Vagina (tissue), 2 donors: ENCODE data around the gene RERG. TPM values are rescaled to one million over a fixed set of nuclear protein-coding genes. Genes with fewer than 3 reads are reported as not detected.
"Not testable (repeated sequence)": the region's sequence is repeated elsewhere in the genome, so short reads cannot be mapped to it uniquely, and the experiment has no call there.

ENCODE experiments used
- DNase-seq, 2 donors: peaks; one replicate each; pipeline ENCODE4 v3.0.0-alpha.2; 2017; ENCODE audit errors: extremely low spot score in 2 of 2
- H3K27ac ChIP-seq: fragments of 200-600 bp; sonication (generic); one replicate; pipeline ENCODE4 v1.5.1; 2019
- H3K27me3 ChIP-seq: fragments of 200-600 bp; sonication (generic); one replicate; pipeline ENCODE4 v1.5.1; 2019
- H3K36me3 ChIP-seq, 2 donors: fragments of 200-600 bp; sonication (generic); one replicate each; pipeline ENCODE4 v1.5.1; 2017 to 2019
- H3K4me1 ChIP-seq: fragments of 200-600 bp; sonication (generic); one replicate; pipeline ENCODE4 v1.5.1; 2019
- H3K4me3 ChIP-seq, 2 donors: fragments of 200-600 bp; sonication (generic); 1 replicate in 1 of 2; 2 replicates in 1 of 2; pipeline ENCODE4 v1.5.1; 2016 to 2019
- H3K9me3 ChIP-seq: fragments of 200-600 bp; sonication (generic); one replicate; pipeline ENCODE4 v1.5.1; 2019
- CTCF ChIP-seq, 3 experiments: fragments of 450-650 bp in 2 of 3; fragments of 200-600 bp in 1 of 3; sonication (generic) in 1 of 3; IDR thresholded peaks; one replicate each; pipeline ENCODE4 v1.5.1; 2017 to 2019; ENCODE audit warnings: antibody characterized with exemption in 3 of 3, mild to moderate bottlenecking in 2 of 3, moderate library complexity in 2 of 3
- POLR2A ChIP-seq, 2 donors: fragments of 450-650 bp; IDR thresholded peaks; one replicate each; pipeline ENCODE4 v1.6.1; 2017; ENCODE audit warnings: antibody characterized with exemption in 2 of 2, mild to moderate bottlenecking in 2 of 2, moderate library complexity in 2 of 2
- POLR2AphosphoS5 ChIP-seq, 2 donors: sonication (generic); formaldehyde crosslinking; IDR thresholded peaks; one replicate each; pipeline ENCODE4 v1.9.0; 2017; ENCODE audit warnings: antibody characterized with exemption in 2 of 2, mild to moderate bottlenecking in 2 of 2, low read depth in 1 of 2; ENCODE audit not compliant: insufficient read depth in 1 of 2
- intact Hi-C: fragments of 100-400 bp; cut with DNase I; formaldehyde crosslinking; loops from one replicate; pipeline ENCODE4 v1.15.1; 2023
- total RNA-seq: library from RNA; depleted of rRNA; stranded (reverse); fragments of >200 nt; gene quantifications from one replicate; pipeline ENCODE4 v1.2.3, GENCODE V29; 2016

Gene RERG
- total RNA-seq, 1 donor from 2014 or later, result 31.9 TPM

GRCh38 chr12:15114501-15114900, 106.7 kb downstream of the RERG start:
- intact Hi-C loops, result no loop called here
- Histone ChIP-seq H3K36me3 (no peaks in the 10 kb centered on the region), H3K4me3 (no peak overlapping the region), H3K27ac (no peak overlapping the region), H3K9me3 (no peaks in the 10 kb centered on the region), H3K4me1 (no peaks in the 10 kb centered on the region), H3K27me3 (no peaks in the 10 kb centered on the region)
- no peak for DNase-seq
- TF ChIP-seq CTCF (IDR thresholded peaks at IDR 0.05), result no peak
- TF ChIP-seq POLR2A (IDR thresholded peaks at IDR 0.05), result no peak
- no peak for TF ChIP-seq POLR2AphosphoS5 (IDR thresholded peaks at IDR 0.05; ENCODE audit: insufficient read depth in 1 of 2, low read depth in 1 of 2)

- Histone ChIP-seq H3K4me1 (no peaks in the 10 kb centered on the region), H3K9me3 (no peaks in the 10 kb centered on the region), H3K36me3 (no peaks in the 10 kb centered on the region), H3K4me3 (no peak overlapping the region), H3K27me3 (no peaks in the 10 kb centered on the region), H3K27ac (no peak overlapping the region)
- TF ChIP-seq CTCF (IDR thresholded peaks at IDR 0.05) (no peak), POLR2A (IDR thresholded peaks at IDR 0.05) (no peak), POLR2AphosphoS5 (IDR thresholded peaks at IDR 0.05; ENCODE audit: insufficient read depth in 1 of 2, low read depth in 1 of 2) (no peak)
- no peak for DNase-seq
- intact Hi-C loops, result no loop called here
These were observed 128.4 kb downstream of the RERG start for GRCh38 chr12:15092826-15093225.

- no peak for DNase-seq
- Histone ChIP-seq H3K4me3 (no peak overlapping the region), H3K4me1 (no peaks in the 10 kb centered on the region), H3K27me3 (no peaks in the 10 kb centered on the region), H3K36me3 (no peaks in the 10 kb centered on the region), H3K9me3 (no peaks in the 10 kb centered on the region), H3K27ac (no peak overlapping the region)
- intact Hi-C loops, result no loop called here
- no peak for TF ChIP-seq POLR2A (IDR thresholded peaks at IDR 0.05)
- TF ChIP-seq POLR2AphosphoS5 (IDR thresholded peaks at IDR 0.05; ENCODE audit: insufficient read depth in 1 of 2, low read depth in 1 of 2), result no peak
- TF ChIP-seq CTCF (IDR thresholded peaks at IDR 0.05), result no peak
These were observed 130.8 kb downstream of the RERG start for GRCh38 chr12:15090441-15090840.

- TF ChIP-seq CTCF (IDR thresholded peaks at IDR 0.05) (no peak), POLR2AphosphoS5 (IDR thresholded peaks at IDR 0.05; ENCODE audit: insufficient read depth in 1 of 2, low read depth in 1 of 2) (no peak), POLR2A (IDR thresholded peaks at IDR 0.05) (no peak)
- no peak for DNase-seq
- no peaks in the 10 kb centered on the region for H3K9me3 ChIP-seq
- no peak overlapping the region for H3K27ac ChIP-seq
- no peaks in the 10 kb centered on the region for H3K36me3 ChIP-seq
- intact Hi-C loops, result no loop called here
- H3K27me3 ChIP-seq, result no peaks in the 10 kb centered on the region
- H3K4me3 ChIP-seq, result no peak overlapping the region
- H3K4me1 ChIP-seq, result no peaks in the 10 kb centered on the region
These were observed 133.1 kb downstream of the RERG start for GRCh38 chr12:15088105-15088504.

GRCh38 chr12:15077751-15078150, 143.5 kb downstream of the RERG start:
- H3K9me3 ChIP-seq, DNase-seq, H3K36me3 ChIP-seq, H3K27ac ChIP-seq, H3K27me3 ChIP-seq, H3K4me1 ChIP-seq, intact Hi-C loops, H3K4me3 ChIP-seq: not testable (repeated sequence)

- H3K9me3 ChIP-seq, result no peaks in the 10 kb centered on the region
- H3K4me3 ChIP-seq, result no peak overlapping the region
- intact Hi-C loops, result no loop called here
- no peaks in the 10 kb centered on the region for H3K36me3 ChIP-seq
- H3K4me1 ChIP-seq, result no peaks in the 10 kb centered on the region
- no peak for DNase-seq
- no peaks in the 10 kb centered on the region for H3K27me3 ChIP-seq
- TF ChIP-seq POLR2A (IDR thresholded peaks at IDR 0.05), result no peak
- TF ChIP-seq CTCF (IDR thresholded peaks at IDR 0.05), result no peak
- TF ChIP-seq POLR2AphosphoS5 (IDR thresholded peaks at IDR 0.05; ENCODE audit: insufficient read depth in 1 of 2, low read depth in 1 of 2), result no peak
- no peak overlapping the region for H3K27ac ChIP-seq
These were observed 146.9 kb downstream of the RERG start for GRCh38 chr12:15074351-15074750.
